ENCODE results near the gene NOXA1. TPM values are rescaled to one million over a fixed set of nuclear protein-coding genes. Genes with fewer than 3 reads are reported as not detected.
"Not testable (repeated sequence)": the region's sequence is repeated elsewhere in the genome, so short reads cannot be mapped to it uniquely, and the experiment has no call there.

The NOXA1 gene
- total RNA-seq, 1 donor from 2014 or later: 3.9 TPM

DNA sequence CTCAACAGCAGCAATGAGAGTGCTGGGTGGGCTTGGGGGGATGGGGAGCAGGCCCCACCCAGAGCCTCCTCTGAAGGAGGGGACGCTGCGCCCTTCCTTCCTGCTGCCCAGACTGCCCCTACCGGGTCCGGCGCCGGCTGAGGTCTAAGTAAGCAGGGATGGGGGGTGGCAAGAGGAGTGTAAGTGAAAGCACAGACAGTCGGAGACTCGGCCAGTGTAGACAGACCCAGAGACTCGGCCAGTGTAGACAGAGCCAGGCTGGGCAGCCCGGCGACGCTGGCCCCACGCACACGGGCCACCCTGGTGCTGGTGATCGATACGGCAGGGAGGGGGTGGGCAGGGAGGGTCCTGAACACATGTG lies 25.4 kb downstream of the NOXA1 start:
- Mint-ChIP-seq H3K9me3 (no peaks in the 10 kb centered on the region), H3K4me3 (no peak overlapping the region), H3K36me3 (ENCODE audit: low read depth) (no peaks in the 10 kb centered on the region), H3K27me3 (peaks cover 4% of the 10 kb centered on the region), H3K4me1 (peaks cover 10% of the 10 kb centered on the region), H3K27ac (no peak overlapping the region)
- ATAC-seq (ENCODE audit: low read depth): no peak
- TF ChIP-seq, protein P1, sequence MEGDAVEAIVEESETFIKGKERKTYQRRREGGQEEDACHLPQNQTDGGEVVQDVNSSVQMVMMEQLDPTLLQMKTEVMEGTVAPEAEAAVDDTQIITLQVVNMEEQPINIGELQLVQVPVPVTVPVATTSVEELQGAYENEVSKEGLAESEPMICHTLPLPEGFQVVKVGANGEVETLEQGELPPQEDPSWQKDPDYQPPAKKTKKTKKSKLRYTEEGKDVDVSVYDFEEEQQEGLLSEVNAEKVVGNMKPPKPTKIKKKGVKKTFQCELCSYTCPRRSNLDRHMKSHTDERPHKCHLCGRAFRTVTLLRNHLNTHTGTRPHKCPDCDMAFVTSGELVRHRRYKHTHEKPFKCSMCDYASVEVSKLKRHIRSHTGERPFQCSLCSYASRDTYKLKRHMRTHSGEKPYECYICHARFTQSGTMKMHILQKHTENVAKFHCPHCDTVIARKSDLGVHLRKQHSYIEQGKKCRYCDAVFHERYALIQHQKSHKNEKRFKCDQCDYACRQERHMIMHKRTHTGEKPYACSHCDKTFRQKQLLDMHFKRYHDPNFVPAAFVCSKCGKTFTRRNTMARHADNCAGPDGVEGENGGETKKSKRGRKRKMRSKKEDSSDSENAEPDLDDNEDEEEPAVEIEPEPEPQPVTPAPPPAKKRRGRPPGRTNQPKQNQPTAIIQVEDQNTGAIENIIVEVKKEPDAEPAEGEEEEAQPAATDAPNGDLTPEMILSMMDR (IDR thresholded peaks at IDR 0.05): no peak
- CTCF ChIA-PET: interaction anchor here (1.4 kb wide), 1 partner anchor 26 kb away, joined by 4 read pairs; the partner anchor contains the start of gene EXD3
- no peak for DNase-seq
- intact Hi-C loops (cut with micrococcal nuclease): no loop called here
- POLR2A ChIA-PET: interaction anchor here (0.7 kb wide), 1 partner anchor 44 kb away, joined by 3 read pairs; no protein-coding TSS in a partner anchor

DNA sequence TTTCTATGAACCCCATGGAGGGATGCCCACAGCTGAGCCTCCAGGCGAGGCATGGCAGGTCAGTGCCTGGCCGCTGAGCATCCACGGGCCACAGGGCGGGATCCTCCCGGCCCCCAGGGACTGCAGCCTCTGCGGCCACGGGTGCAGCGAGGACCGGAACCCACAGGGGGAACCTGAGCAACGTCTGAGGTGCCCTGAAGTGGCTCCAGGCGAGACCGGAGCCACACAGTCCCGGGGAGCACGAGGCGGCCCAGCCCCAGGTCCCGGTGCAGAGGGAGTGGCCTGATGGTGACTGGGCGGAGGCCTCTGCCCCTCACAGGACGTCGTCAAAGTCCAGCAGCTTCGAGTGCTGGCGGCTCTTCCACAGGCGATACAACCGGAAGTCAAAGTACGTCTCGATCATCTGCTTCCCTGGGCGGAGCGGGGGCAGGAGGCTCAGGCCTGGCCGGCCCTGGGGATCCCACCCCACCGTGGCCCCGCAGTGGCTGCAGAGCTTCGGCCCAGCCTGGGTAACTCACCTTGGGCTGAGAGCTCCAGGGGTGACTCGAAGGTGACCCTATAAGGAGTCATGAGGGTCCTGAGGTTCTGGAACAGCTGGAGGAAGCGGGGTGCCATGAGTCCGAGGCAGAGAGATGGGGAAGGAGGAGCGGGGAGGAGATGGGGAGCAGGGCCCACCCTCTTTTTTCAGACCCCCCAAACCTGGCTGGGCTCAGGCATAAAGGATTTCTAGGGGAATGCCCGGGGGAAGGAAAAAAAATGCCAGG lies 26.1 kb downstream of the NOXA1 start:
- Mint-ChIP-seq H3K4me1 (peaks cover 15% of the 10 kb centered on the region), H3K27ac (no peak overlapping the region), H3K4me3 (no peak overlapping the region), H3K36me3 (ENCODE audit: low read depth) (no peaks in the 10 kb centered on the region), H3K27me3 (peaks cover 1% of the 10 kb centered on the region), H3K9me3 (no peaks in the 10 kb centered on the region)
- intact Hi-C loops (cut with micrococcal nuclease): no loop called here
- ChIA-PET CTCF (no interaction called here), POLR2A (no interaction called here)
- TF ChIP-seq, protein P1 (IDR thresholded peaks at IDR 0.05): no peak
- DNase-seq (no peak), ATAC-seq (ENCODE audit: low read depth) (no peak)

DNA sequence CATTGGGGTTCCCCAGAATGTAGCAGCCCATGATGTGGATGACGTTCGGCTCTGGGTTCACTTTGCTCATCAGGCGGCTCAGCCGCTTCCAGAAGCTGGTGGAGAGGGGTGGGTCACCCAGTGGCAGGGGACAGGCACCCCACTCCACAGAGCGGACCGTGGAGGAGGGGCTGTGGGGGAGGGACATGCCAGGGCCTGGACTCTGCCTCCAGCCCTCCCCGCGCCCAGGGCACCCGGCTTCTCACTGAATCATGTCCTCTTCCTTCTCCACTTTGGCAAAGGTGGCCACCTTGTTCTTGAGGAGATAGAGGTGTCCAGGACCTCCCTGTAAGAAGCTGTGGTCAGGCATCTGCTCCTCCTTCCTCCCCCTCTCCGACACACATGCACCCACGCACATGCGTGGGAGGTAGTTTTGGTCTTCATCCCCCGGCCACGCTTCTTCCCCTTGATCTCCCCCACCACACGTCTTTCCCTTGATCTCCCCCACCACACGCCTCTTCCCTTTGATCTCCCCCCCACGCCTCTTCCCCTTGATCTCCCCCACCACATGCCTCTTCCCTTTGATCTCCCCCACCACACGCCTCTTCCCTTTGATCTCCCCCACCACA lies 26.8 kb downstream of the NOXA1 start:
- H3K4me1 Mint-ChIP-seq: peaks cover 22% of the 10 kb centered on the region
- no peaks in the 10 kb centered on the region for H3K9me3 Mint-ChIP-seq
- DNase-seq (peak; percentile 13), ATAC-seq (ENCODE audit: low read depth) (no peak)
- no peak overlapping the region for H3K27ac Mint-ChIP-seq
- CTCF ChIA-PET: no interaction called here
- H3K36me3 Mint-ChIP-seq (ENCODE audit: low read depth): no peaks in the 10 kb centered on the region
- TF ChIP-seq, protein P1 (IDR thresholded peaks at IDR 0.05): no peak
- POLR2A ChIA-PET: no interaction called here
- intact Hi-C loops (cut with micrococcal nuclease): no loop called here
- H3K27me3 Mint-ChIP-seq: peaks cover 1% of the 10 kb centered on the region
- H3K4me3 Mint-ChIP-seq: no peak overlapping the region

DNA sequence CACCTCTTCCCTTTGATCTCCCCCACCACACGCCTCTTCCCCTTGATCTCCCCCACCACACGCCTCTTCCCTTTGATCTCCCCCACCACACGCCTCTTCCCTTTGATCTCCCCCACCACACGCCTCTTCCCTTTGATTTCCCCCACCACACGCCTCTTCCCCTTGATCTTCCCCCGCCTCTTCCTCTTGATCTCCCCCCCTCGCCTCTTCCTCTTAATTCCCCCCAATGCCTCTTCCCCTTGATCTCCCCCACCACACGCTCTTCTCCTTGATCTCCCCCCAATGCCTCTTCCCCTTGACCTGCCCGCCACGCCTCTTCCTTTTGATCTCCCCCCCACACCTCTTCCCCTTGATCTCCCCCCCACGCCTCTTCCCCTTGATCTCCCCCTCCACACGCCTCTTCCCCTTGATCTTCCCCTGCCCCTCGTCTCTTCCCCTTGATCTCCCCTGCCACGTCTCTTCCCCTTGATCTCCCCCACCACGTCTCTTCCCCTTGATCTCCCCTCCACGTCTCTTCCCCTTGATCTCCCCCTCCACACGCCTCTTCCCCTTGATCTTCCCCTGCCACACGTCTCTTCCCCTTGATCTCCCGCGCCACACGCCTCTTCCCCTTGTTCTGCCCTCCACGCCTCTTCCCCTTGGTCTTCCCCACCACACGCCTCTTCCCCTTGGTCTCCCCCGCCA lies 27.5 kb downstream of the NOXA1 start:
- POLR2A ChIA-PET; H3K27ac Mint-ChIP-seq; H3K36me3 Mint-ChIP-seq (ENCODE audit: low read depth); ATAC-seq (ENCODE audit: low read depth); H3K27me3 Mint-ChIP-seq; CTCF ChIA-PET; DNase-seq; intact Hi-C loops (cut with micrococcal nuclease); H3K9me3 Mint-ChIP-seq; H3K4me3 Mint-ChIP-seq: not testable (repeated sequence)
- peaks cover 19% of the 10 kb centered on the region for H3K4me1 Mint-ChIP-seq

DNA sequence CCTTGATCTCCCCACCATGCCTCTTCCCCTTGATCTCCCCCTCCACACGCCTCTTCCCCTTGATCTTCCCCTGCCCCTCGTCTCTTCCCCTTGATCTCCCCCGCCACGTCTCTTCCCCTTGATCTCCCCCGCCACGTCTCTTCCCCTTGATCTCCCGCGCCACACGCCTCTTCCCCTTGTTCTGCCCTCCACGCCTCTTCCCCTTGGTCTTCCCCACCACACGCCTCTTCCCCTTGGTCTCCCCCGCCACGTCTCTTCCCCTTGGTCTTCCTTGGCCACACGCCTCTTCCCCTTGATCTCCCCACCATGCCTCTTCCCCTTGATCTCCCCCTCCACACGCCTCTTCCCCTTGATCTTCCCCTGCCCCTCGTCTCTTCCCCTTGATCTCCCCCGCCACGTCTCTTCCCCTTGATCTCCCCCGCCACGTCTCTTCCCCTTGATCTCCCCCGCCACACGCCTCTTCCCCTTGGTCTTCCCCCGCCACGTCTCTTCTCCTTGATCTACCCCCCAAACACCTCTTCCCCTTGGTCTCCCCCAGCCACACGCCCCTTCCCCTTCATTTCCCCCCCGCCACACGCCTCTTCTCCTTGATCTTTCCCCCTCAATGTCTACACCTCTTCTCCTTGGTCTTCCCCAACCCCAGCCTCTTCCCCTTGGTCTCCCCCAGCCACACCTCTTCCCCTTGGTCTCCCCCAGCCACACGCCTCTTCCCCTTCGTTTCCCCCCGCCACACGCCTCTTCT lies 28.2 kb downstream of the NOXA1 start:
- intact Hi-C loops (cut with micrococcal nuclease); DNase-seq; H3K27me3 Mint-ChIP-seq; ATAC-seq (ENCODE audit: low read depth); H3K36me3 Mint-ChIP-seq (ENCODE audit: low read depth); POLR2A ChIA-PET; CTCF ChIA-PET; H3K9me3 Mint-ChIP-seq; H3K27ac Mint-ChIP-seq; H3K4me3 Mint-ChIP-seq: not testable (repeated sequence)
- H3K4me1 Mint-ChIP-seq: peaks cover 21% of the 10 kb centered on the region

All from activated B cell treated with CpG ODN at 0.5 μM for 24 hours (primary cell).